SKM-1 treated with dmso at 0.1 percent for 144 hours (cell line): Measurements from ENCODE around the gene C8A.

Source experiments
- DNase-seq: peaks from one replicate; lab custom pipeline; 2025; ENCODE audit not compliant: unreplicated experiment; lab: John Stamatoyannopoulos, UW

The C8A gene

DNA sequence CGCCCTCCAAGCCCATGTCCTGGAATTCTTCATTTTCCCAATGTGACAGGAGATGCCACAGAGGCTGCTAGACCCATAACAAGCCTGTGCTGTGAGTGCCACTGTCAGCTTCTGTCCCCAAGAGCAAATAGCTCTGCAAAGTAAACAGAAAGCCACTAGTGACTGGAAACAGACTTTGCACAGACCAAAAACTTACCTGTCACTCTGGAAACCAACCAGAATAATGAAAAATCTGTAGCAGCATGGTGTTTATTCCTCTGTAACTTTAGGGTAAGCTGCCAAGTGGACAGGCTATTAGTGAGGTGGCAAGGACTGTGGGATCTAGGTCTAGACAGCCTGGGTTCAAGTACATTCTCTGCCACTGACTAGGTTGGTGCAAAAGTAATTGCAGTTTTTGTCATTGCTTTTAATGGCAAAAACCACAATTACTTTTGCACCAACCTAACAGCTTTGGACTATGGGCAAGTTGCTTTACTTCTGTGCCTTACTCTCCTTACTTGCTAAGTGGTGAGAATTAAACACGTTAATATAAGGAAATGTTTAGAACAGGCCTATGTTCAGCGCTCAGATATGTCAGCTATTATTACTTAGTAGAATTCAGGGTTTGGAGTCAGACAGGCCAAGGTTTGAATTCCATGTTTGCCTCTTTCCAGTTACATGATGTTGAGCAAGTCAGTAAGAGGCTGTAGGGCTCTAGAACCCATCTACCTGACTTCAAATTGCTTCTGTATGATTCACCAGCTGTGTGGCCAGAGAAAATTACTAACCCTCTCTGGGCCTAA is 111.5 kb downstream of the C8A start, which contains the start of gene C8B:
TSS of gene C8B (minus strand) at position 100 of the 782 bp plus-strand sequence. CDS start at position 33, 67 bp downstream.
- DNase-seq = no peak

DNA sequence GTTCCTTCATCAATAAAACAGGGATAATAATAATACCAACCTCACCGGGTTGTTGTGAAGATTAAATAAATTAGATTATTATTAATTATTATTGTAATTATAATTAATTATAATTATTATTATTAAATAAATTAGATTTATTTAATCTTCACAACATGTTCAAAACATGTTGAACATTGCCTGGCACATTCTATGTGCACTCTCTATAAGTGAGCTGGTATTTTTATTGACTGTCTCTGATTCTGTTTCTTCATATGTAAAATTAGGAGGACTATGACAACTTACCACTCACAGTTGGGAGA is 112.1 kb downstream of the C8A start:
- no peak for DNase-seq

DNA sequence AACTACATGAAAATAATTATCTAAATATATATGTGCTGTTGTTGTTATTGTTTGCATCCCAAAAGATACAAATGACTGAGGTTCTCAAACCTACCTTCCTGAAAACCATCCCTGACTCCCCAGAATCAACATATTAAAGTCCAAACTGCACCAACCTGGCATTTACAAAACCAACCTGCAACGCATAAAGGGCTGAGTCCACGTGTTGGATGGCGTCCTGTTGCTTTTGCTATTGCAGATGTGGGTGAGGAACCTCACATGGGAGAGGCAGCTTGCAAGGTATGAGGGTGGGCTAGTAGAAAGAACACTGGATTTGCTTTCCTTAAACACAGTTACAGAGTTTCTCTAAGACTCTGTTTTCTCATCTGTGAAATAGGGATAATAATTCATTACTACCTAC is 112.8 kb downstream of the C8A start:
- DNase-seq = no peak
